Esophagus muscularis mucosa (tissue), 4 donors: ENCODE measurements around the gene SYT9.

Experiments used
- EP300 ChIP-seq: sonication (generic); formaldehyde crosslinking; IDR thresholded peaks from one replicate; pipeline ENCODE4 v1.6.1; 2017; ENCODE audit warnings: antibody characterized with exemption
- POLR2A ChIP-seq: fragments of 450-650 bp; IDR thresholded peaks from one replicate; pipeline ENCODE4 v1.6.1; 2017; ENCODE audit warnings: antibody characterized with exemption, moderate library complexity, mild to moderate bottlenecking, low read depth
- POLR2AphosphoS5 ChIP-seq, 2 donors: sonication (generic); formaldehyde crosslinking; IDR thresholded peaks; one replicate each; pipeline ENCODE4 v1.6.1; 2017; ENCODE audit warnings: antibody characterized with exemption in 2 of 2
- TF ChIP-seq, protein P1 (sequence below), 3 experiments: fragments of 200-600 bp in 2 of 3; fragments of 450-650 bp in 1 of 3; sonication (generic) in 2 of 3; IDR thresholded peaks; one replicate each; pipeline ENCODE4 v1.5.1; 2017 to 2019; ENCODE audit warnings: antibody characterized with exemption in 3 of 3, mild to moderate bottlenecking in 2 of 3, moderate library complexity in 1 of 3

DNA sequence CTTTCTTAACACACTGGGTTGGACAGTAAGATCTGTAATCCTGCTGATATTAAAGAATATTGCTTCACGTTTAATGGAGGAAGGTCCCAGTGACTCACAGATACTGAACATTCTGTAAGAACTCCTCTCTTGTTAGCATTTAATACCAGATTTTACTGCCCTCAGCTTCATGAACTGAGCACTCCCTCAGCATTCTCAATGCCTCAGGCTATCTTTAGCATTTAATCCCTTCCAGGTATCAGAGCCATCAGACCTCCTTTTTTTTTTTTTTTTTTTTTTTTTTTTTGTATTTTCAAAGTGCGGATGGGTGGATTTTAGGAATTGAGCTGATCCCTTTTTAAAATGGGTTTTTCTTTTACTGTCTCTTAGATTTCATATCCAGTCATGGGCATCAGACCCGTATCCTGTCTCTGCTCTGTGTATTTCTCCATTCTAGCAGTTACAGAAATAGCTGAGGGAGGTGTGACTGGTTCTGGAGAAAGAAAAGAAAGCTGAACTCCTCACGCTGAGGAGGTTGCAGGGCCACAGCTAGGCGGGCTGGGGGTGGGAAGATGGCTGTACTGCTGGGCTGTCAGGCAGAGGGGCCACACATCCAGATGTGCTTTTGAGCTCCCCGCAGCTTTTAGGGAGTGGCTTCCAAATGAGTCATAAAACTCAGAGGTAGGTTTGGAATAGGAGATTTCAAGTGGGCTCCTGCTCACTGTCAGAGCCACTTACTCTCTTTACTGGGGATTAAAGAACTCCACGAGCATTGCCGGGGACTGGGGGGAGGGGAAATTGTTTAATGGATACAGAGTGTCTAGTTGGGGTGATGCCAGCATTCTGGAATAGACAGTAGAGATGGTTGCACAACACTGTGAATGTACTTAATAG lies 97.0 kb downstream of the SYT9 start:
- TF ChIP-seq, protein P1, sequence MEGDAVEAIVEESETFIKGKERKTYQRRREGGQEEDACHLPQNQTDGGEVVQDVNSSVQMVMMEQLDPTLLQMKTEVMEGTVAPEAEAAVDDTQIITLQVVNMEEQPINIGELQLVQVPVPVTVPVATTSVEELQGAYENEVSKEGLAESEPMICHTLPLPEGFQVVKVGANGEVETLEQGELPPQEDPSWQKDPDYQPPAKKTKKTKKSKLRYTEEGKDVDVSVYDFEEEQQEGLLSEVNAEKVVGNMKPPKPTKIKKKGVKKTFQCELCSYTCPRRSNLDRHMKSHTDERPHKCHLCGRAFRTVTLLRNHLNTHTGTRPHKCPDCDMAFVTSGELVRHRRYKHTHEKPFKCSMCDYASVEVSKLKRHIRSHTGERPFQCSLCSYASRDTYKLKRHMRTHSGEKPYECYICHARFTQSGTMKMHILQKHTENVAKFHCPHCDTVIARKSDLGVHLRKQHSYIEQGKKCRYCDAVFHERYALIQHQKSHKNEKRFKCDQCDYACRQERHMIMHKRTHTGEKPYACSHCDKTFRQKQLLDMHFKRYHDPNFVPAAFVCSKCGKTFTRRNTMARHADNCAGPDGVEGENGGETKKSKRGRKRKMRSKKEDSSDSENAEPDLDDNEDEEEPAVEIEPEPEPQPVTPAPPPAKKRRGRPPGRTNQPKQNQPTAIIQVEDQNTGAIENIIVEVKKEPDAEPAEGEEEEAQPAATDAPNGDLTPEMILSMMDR (IDR thresholded peaks at IDR 0.05), result no peak
- TF ChIP-seq POLR2AphosphoS5 (IDR thresholded peaks at IDR 0.05) (no peak), POLR2A (no peak), EP300 (no peak)
